KMS-11 (cell line): ENCODE data around the gene ENOX1.
A peak's percentile ranks its signal among the peaks of the same experiment; 100 is the strongest.

Source experiments
- H2AFZ ChIP-seq: fragments of 200-600 bp; sonication (generic); 2 replicates; pipeline ENCODE4 v1.6.1; 2016; ENCODE audit warnings: antibody characterized with exemption, mixed run types, low read depth
- H3K27ac ChIP-seq: fragments of 200-600 bp; sonication (generic); 2 replicates; pipeline ENCODE4 v1.6.1; 2016; ENCODE audit warnings: mild to moderate bottlenecking, mixed run types
- H3K27me3 ChIP-seq: fragments of 200-600 bp; sonication (generic); 2 replicates; pipeline ENCODE4 v1.6.1; 2017; ENCODE audit warnings: mild to moderate bottlenecking, low read depth, mixed run types, moderate library complexity; ENCODE audit not compliant: insufficient read depth
- H3K36me3 ChIP-seq: fragments of 200-600 bp; sonication (generic); 2 replicates; pipeline ENCODE4 v1.6.1; 2017; ENCODE audit warnings: mild to moderate bottlenecking, mixed run types; ENCODE audit not compliant: insufficient read depth
- H3K4me1 ChIP-seq: fragments of 200-600 bp; sonication (generic); 2 replicates; pipeline ENCODE4 v1.6.1; 2016; ENCODE audit warnings: mild to moderate bottlenecking, low read depth, mixed run types; ENCODE audit not compliant: poor library complexity, severe bottlenecking
- H3K4me2 ChIP-seq: fragments of 200-600 bp; sonication (generic); 2 replicates; pipeline ENCODE4 v1.7.0; 2016; ENCODE audit warnings: mild to moderate bottlenecking, mixed run types
- H3K4me3 ChIP-seq: fragments of 200-600 bp; sonication (generic); IDR thresholded peaks from 2 replicates; pipeline ENCODE4 v1.6.1; 2017; ENCODE audit warnings: low read depth, low read length, mixed read lengths; ENCODE audit not compliant: insufficient read depth
- H3K79me2 ChIP-seq: fragments of 200-600 bp; sonication (generic); 2 replicates; pipeline ENCODE4 v1.6.1; 2016; ENCODE audit warnings: low read depth, mixed run types; ENCODE audit not compliant: insufficient read depth
- H3K9ac ChIP-seq: fragments of 200-600 bp; sonication (generic); 2 replicates; pipeline ENCODE4 v1.6.1; 2016; ENCODE audit warnings: mild to moderate bottlenecking, mixed run types
- H4K20me1 ChIP-seq: fragments of 200-600 bp; sonication (generic); 2 replicates; pipeline ENCODE4 v1.6.1; 2016; ENCODE audit warnings: mild to moderate bottlenecking, mixed run types; ENCODE audit not compliant: insufficient read depth
- CTCF ChIP-seq: fragments of 200-600 bp; sonication (generic); conservative IDR thresholded peaks from 2 replicates; pipeline ENCODE4 v1.6.1; 2017; ENCODE audit warnings: low read depth, mild to moderate bottlenecking, antibody characterized with exemption, low read length, moderate library complexity, mixed read lengths

ENOX1 gene

GRCh38 chr13:43402380-43402779 is 384.4 kb downstream of the ENOX1 start:
- Histone ChIP-seq H3K27me3 (no peaks in the 10 kb centered on the region), H3K79me2 (no peaks in the 10 kb centered on the region), H3K4me2 (no peak overlapping the region), H4K20me1 (no peaks in the 10 kb centered on the region), H3K27ac (no peak overlapping the region), H3K4me3 (no peak overlapping the region), H3K9ac (no peak overlapping the region), H3K36me3 (no peaks in the 10 kb centered on the region), H2AFZ (no peak overlapping the region), H3K4me1 (no peaks in the 10 kb centered on the region)
- TF ChIP-seq CTCF, result no peak

GRCh38 chr13:43401361-43401760 is 385.4 kb downstream of the ENOX1 start:
- H2AFZ ChIP-seq, result no peak overlapping the region
- H3K4me2 ChIP-seq, result no peak overlapping the region
- TF ChIP-seq CTCF, result no peak
- H3K27ac ChIP-seq, result no peak overlapping the region
- no peaks in the 10 kb centered on the region for H3K36me3 ChIP-seq
- no peaks in the 10 kb centered on the region for H3K79me2 ChIP-seq
- H3K27me3 ChIP-seq, result no peaks in the 10 kb centered on the region
- no peaks in the 10 kb centered on the region for H3K4me1 ChIP-seq
- H3K9ac ChIP-seq, result no peak overlapping the region
- no peaks in the 10 kb centered on the region for H4K20me1 ChIP-seq
- no peak overlapping the region for H3K4me3 ChIP-seq

GRCh38 chr13:43397111-43397510 is 389.7 kb downstream of the ENOX1 start:
- Histone ChIP-seq H3K79me2 (no peaks in the 10 kb centered on the region), H4K20me1 (no peaks in the 10 kb centered on the region), H3K4me1 (no peaks in the 10 kb centered on the region), H3K4me2 (no peak overlapping the region), H3K27ac (no peak overlapping the region), H3K27me3 (no peaks in the 10 kb centered on the region), H2AFZ (no peak overlapping the region), H3K9ac (no peak overlapping the region), H3K4me3 (no peak overlapping the region), H3K36me3 (no peaks in the 10 kb centered on the region)
- TF ChIP-seq CTCF, result no peak

GRCh38 chr13:43391036-43391435 is 395.7 kb downstream of the ENOX1 start:
- no peak overlapping the region for H3K27ac ChIP-seq
- H3K4me2 ChIP-seq, result peak overlapping the region; percentile 26; the same call in 1 of the 2 replicates
- no peak for TF ChIP-seq CTCF
- H3K4me3 ChIP-seq, result no peak overlapping the region
- H3K27me3 ChIP-seq, result no peaks in the 10 kb centered on the region
- no peaks in the 10 kb centered on the region for H3K36me3 ChIP-seq
- no peaks in the 10 kb centered on the region for H3K79me2 ChIP-seq
- no peak overlapping the region for H2AFZ ChIP-seq
- H3K4me1 ChIP-seq, result peaks cover 30% of the 10 kb centered on the region
- H4K20me1 ChIP-seq, result no peaks in the 10 kb centered on the region
- H3K9ac ChIP-seq, result no peak overlapping the region

GRCh38 chr13:43390619-43391018 is 396.2 kb downstream of the ENOX1 start:
- Histone ChIP-seq H3K4me3 (no peak overlapping the region), H3K9ac (no peak overlapping the region), H4K20me1 (no peaks in the 10 kb centered on the region), H2AFZ (no peak overlapping the region), H3K4me2 (peak overlapping the region; percentile 26; the same call in 1 of the 2 replicates), H3K36me3 (no peaks in the 10 kb centered on the region), H3K4me1 (peaks cover 30% of the 10 kb centered on the region), H3K27ac (no peak overlapping the region; the same call in 1 of the 2 replicates), H3K79me2 (no peaks in the 10 kb centered on the region), H3K27me3 (no peaks in the 10 kb centered on the region)
- no peak for TF ChIP-seq CTCF
